Superior temporal gyrus (tissue), 1 donor: ENCODE data around the gene TSPAN32.

Experiments
- DNase-seq: peaks from one replicate; pipeline ENCODE4 v3.0.0-alpha.2; 2016; ENCODE audit errors: extremely low spot score

TSPAN32 gene

GRCh38 chr11:2289350-2289749 is 12.5 kb upstream of the TSPAN32 start:
- DNase-seq: no peak

- no peak for DNase-seq
Observed at GRCh38 chr11:2289859-2290258, 12.0 kb upstream of the TSPAN32 start.

- no peak for DNase-seq
Observed at GRCh38 chr11:2290351-2290841, 11.4 kb upstream of the TSPAN32 start.

GRCh38 chr11:2293531-2293971 is 8.3 kb upstream of the TSPAN32 start:
- DNase-seq: no peak

GRCh38 chr11:2293984-2294925 is 7.6 kb upstream of the TSPAN32 start:
- DNase-seq: no peak

GRCh38 chr11:2294926-2295290 is 6.9 kb upstream of the TSPAN32 start:
- no peak for DNase-seq

- DNase-seq: no peak
Observed at GRCh38 chr11:2295971-2296912, 5.6 kb upstream of the TSPAN32 start.

- no peak for DNase-seq
Observed at GRCh38 chr11:2296913-2297622, 4.7 kb upstream of the TSPAN32 start.

GRCh38 chr11:2297623-2298030 is 4.2 kb upstream of the TSPAN32 start:
- no peak for DNase-seq

- DNase-seq: no peak
Observed at GRCh38 chr11:2298131-2298794, 3.5 kb upstream of the TSPAN32 start.

GRCh38 chr11:2298795-2299761 is 2.7 kb upstream of the TSPAN32 start:
- DNase-seq: no peak

GRCh38 chr11:2299773-2300172 is 2.0 kb upstream of the TSPAN32 start:
- DNase-seq: no peak

GRCh38 chr11:2300290-2300935 is 1.4 kb upstream of the TSPAN32 start:
- DNase-seq: no peak

- no peak for DNase-seq
Observed at GRCh38 chr11:2300936-2301630, 730 bp upstream of the TSPAN32 start.

- DNase-seq: no peak
Observed at GRCh38 chr11:2302306-2302895, 588 bp downstream of the TSPAN32 start.

- DNase-seq: no peak
Observed at GRCh38 chr11:2302896-2303626, 1.2 kb downstream of the TSPAN32 start.

- DNase-seq: no peak
Observed at GRCh38 chr11:2303627-2304505, 2.1 kb downstream of the TSPAN32 start.
